Measurements from ENCODE around the gene BHLHE23. TPM values are rescaled to one million over a fixed set of nuclear protein-coding genes. Genes with fewer than 3 reads are reported as not detected.

BHLHE23 gene
- total RNA-seq, 1 donor from 2014 or later = not detected

DNA sequence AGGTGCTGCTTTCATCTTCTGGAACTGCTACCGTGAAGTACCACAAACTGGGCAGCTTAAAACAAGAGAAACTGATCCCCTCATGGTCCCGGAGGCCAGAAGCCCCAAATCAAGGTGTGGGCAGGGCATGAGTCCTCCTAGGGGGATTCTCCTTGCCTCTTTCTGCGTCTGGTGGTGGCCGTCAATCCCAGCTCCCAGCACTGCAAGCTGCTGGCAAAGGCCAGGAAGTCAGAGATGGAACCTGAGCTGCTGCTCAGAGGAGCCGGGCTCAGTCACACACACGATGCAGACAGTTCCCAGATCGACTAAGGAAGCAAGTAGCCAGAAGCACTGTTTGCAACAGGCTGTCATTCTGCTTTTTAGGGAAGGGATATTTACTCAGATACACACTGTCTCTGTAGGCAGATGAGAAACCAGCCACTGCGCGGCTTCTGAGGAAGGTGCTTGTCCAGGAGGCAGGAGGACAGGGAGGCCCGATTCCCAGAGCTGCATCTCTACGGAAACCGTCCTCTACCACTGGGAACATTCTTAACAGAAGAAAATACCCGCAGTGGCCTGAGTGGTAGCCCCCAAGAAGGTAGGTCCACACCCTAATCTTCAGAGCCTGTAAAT is 15.5 kb downstream of the BHLHE23 start:
- DNase-seq (ENCODE audit: low spot score) = no peak

DNA sequence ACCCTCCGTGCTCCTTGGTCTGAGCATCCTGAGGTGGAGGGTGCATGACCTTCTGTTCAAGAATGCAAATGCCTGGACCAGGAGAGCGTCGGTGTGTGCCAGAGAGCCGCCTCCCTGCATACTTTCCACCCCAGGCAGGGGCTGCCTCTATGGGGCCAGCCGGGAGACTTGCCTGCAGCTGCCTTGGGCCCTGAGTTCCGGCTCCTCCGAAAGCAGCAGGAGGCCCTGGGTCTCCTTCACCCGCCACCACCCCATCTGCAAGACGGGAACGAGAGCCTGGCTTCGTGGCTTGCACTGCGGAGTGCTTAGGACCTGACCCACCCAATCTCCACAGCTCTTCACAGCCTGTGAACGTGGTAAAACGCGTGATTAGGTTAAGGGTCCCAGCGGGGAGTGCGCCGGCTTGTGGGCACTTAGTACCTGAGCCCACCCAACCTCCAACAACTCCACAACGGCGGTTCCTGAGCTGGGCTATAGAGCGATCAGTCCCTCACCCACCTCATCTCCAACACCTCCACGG is 16.4 kb downstream of the BHLHE23 start:
- no peak for DNase-seq (ENCODE audit: low spot score)

DNA sequence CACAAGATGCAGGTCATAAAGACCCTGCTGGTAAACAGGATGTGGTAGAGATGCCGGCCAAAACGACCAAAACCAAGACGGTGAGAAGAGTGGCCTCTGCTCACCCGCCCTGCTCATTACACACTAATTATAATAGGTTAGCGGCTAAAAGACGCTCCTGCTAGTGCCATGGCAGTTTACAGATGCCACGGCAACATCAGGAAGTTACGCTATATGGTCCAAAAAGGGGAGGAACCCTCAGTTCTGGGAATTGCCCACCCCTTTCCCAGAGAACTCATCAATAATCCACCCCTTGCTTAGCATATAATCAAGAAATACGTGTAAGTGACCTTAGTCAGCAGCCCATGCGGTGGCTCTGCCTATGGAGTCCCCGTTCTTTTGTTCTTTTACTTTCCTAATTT is 17.6 kb downstream of the BHLHE23 start:
- no peak for DNase-seq (ENCODE audit: low spot score)

GRCh38 chr20:62987114-62987513 is 19.6 kb downstream of the BHLHE23 start:
- DNase-seq (ENCODE audit: low spot score) = no peak

DNA sequence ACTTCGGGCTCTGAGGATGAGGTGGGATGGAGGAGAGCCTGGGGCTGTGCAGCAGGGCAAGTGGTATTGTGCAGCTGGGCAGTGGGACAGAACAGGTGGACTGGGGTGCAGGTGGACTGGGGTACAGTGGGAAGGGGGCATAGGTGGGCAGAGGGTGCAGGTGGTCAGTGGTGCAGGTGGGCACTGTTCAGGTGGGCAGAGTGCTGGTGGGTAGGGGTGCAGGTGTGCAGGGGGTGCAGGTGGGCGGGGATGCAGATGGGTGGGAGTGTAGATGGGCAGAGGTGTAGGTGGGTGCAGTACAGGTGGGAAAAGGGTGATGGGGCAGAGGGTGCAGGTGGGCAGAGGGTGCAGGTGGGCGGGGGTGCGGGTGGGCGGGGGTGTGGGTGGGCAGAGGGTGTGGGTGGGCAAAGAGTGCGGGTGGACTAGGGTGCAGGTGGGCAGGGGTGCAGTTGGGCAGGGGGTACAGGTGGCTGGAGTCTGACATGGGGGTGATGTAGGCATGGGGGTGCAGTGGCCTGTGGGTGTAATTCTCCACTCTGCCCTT is 20.4 kb downstream of the BHLHE23 start:
- no peak for DNase-seq (ENCODE audit: low spot score)

DNA sequence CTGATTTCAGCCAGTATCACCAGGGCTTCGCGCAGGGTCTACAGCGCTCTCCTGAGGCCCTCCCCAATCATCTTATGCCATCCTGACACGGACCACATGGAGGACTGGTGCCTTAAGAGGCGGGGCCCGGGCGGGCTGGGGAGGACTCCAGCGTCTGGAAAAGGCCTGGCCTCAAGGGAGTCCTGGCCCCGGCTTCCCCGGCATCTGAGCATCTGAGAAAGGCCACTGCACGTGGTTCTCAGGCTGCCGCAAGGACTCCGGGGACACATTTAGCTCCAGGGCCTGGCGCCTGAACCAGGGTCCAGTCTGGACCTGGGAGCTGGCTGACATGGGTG is 21.4 kb downstream of the BHLHE23 start:
- DNase-seq (ENCODE audit: low spot score) = no peak

DNA sequence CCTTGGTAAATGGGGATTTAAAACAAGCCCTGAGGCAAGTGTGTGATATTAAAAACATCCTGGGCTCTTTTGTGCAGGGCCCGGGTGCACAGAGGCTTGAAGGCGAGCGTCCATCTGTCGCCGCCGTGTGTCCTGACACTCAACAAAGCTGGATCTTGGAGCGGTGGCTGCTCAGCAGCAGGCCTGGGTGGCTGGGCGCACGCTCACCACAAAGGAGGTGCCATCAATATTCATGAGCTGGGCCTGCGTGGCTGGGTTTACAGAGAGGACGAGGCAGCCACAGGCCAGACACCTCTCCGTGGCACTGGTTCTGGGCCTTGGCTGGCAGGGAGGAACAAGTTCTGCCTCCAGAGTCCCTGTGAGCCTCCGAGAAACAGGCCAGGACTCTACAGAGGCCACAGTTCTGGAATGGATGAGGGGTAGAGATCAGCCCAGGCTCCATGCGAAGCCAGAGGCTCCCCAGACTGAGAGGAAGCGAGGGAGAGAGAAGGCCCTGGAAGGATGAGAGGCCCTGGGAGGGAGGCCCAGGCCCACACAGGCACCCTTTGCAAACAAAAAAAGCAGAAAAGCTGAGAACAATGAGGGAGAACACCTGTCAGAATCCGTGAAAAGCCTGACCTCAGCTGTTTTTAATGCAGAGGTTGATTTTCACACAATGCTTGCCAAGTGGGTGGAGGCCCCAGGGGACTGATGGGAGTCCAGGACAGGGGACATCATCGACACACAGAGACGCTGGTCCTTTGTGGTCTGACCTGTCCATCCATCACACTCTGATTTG is 21.9 kb downstream of the BHLHE23 start:
- DNase-seq (ENCODE audit: low spot score) = no peak

GRCh38 chr20:62983210-62983609 is 23.6 kb downstream of the BHLHE23 start:
- DNase-seq (ENCODE audit: low spot score) = no peak

DNA sequence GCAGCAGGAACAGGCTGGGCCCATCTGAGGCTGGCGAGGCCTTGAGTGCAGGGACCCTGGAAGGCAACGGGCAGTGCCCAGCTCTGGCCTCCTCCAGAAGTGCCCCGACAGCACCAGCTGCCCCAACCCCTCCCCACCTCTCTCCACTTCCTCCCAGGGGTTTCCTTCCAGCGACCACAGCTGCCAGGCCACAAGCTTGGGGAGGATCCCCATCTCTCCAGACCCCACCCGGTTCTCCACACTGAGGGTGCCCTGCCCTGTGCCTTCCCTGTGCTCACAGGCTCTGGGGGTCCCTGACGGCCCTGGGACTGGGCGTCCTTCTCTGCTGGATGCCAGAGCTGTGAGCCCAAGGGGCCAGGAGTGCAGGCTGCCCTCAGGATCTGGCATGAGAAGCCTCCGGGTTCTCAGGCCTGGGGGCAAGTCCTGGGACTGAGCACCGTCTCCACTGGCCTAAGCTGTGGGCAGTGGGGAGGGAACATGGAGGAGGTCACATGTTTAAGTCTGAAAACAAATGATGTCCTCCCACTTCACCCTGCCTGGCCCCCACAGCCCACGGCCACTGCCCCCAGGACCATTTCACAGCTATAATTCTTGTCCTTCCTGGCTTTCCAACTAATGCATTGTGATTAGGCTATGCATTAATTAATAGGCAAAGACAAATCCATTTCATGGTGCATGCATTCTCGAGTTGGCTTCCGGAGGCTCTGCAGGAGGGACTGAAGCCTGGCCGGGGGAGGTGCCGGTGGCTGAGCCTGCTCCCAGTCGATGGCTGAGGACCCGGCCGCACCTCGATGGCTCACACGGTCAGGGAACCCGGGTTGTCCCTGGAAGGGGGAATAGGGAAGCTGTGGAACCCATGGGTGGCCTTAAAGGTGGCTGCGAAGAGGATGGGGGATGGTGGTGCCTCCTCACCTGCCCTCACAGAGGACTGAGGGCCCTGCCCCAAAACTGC is 24.4 kb downstream of the BHLHE23 start:
- DNase-seq (ENCODE audit: low spot score) = no peak

DNA sequence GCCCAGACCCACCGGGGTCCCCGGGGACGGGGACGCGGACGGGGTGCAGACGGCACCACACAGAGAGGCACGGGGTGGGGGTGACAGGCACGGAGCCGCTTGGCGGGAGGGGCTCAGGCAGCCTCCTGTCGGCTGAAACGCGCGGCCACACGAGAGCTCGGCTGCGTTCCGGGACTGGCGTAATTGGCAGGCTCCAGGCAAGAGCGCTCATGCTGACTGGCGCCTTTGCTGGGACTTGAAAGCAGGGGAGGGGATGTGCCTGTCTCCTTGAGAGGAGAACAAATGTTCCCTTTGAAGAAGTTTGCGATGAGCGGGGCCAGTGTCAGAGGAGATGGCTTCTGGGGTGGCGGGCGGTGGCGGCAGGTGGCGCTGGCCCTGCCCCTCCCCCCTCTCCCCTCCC is 25.8 kb downstream of the BHLHE23 start:
- no peak for DNase-seq (ENCODE audit: low spot score)

- DNase-seq (ENCODE audit: low spot score) = no peak
These were observed 26.3 kb downstream of the BHLHE23 start for GRCh38 chr20:62980380-62980960.

DNA sequence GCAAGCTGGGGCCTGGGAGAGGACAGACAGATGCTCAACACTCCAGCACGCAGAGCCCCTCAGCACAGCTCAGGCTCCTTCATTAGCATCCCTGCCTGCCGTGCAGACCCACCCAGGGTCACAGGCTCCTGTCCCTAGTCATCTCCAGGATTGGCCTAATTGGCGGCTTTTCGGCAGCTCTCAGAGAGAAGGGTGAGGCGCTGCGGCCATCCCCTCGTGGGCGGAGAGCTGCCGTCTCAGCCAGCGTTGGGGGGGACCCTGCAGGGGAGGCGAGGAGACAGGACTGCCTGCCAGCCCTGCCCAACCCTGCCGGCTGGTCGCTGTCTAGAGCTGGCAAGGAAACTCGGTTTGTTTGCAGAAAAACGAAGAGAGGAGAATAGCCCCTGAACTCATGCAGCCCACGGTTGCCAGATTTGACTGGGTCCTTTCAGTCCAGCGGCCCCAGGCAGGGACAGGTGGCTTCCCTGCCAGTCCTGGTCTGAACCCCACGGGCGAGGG is 26.8 kb downstream of the BHLHE23 start:
- DNase-seq (ENCODE audit: low spot score) = no peak

DNA sequence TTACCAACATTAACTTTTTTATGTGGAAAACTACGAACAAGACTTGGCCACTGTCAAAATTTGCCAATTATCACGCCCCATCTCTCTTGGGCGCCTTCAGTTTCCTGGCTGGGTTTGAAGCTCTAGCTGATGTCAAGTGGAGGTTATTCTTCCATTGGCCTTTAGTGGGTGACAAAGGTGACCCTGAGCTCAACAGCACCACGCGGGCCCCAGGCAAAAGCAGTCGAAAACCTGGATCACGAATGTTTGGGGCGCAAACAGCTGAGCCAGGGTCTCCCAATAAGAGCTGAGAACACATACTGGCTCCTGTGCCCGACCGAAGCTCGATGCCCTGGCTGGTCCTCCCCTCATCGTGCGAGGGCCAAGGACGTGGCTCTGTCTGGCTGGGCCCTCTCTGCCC is 27.5 kb downstream of the BHLHE23 start:
- no peak for DNase-seq (ENCODE audit: low spot score)

DNA sequence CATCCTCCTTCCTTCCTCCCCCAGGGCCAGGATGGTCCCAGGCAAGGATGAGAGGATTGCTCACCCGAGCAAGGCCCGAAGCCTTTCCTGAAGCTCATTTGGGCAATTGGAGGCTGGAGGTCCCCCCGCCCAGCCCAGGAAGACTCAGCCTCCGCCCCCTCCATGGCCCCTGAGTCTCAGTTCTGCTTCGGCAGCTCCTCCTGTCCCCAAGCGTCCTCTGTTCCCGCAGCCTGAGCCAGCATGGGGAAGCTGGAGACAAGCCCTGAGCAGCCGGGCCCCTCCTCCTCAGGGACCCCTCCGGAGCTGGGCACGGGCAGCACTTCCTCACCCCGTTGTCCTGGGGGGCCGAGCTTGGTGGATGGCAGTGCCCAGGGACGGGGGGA is 28.2 kb downstream of the BHLHE23 start:
- no peak for DNase-seq (ENCODE audit: low spot score)

DNA sequence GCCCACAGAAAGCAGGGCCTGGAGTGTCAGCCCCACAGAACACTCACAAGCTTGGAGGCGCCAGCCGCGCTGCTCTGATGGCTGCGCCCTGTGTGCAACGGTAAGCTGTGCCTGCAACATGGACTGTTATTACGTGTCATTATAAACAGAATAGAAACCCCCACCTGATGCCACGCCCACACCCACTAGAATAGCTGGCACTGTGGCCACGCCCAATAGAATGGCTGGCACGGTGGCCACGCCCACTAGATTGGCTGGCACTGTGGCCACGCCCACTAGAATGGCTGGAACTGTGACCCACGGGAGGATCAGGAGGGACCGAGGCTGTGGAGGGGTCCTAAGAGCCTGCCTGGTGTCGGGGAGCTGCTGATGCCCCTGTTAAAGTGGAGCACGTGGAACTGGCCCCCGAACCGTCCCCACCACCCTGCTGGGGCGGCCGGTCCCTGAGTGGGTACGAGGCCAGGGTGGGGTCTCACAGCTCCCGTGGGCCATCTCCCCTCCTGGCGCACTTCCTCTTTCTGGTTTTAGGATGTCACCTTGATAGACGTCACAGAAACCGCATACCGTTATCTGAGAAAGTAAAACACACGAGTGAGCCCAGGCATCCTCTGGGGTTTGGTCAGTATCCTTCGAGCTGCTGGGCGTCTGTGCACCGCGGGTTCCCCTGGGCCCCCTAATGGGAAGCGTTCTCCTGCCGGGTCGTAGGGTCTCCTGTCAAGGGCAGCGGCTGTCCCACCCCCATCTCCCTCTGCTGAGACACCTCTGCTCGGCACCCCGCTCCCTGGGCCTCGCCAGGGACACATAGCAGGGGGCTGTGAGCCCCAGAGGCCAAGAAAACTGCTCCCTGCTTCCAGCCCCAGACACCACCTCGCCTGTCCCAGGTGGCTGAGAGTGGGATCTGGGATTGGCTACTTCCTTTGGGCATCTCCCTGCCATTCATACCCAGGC is 28.9 kb downstream of the BHLHE23 start:
- DNase-seq (ENCODE audit: low spot score) = no peak

DNA sequence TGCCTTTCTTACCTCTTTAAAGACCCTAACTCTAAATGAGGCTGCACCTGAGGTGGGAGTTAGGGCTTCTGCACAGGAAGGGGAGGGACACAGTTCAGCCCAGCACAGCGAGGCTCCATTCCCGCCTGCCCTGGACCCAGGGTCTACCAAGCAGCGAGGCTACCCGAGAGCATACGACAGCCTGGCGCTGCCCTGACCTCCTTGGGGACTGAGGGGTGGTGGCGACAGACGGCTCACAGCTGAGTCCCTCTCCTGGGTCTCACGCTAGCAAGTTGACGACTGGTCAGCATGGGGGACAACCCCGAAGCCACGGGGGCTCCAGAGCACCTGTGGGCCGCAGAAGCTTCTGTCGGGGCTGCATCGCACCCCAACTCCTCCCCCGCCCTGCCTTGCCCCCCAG is 29.9 kb downstream of the BHLHE23 start:
- no peak for DNase-seq (ENCODE audit: low spot score)

- no peak for DNase-seq (ENCODE audit: low spot score)
These were observed 30.8 kb downstream of the BHLHE23 start for GRCh38 chr20:62975812-62976508.

- no peak for DNase-seq (ENCODE audit: low spot score)
These were observed 31.5 kb downstream of the BHLHE23 start for GRCh38 chr20:62975251-62975760.

Measured in ureter (tissue), 1 donor.